ENCODE data around the gene SLC35G3. TPM values are rescaled to one million over a fixed set of nuclear protein-coding genes. Genes with fewer than 3 reads are reported as not detected.
"Not testable (repeated sequence)": the region's sequence is repeated elsewhere in the genome, so short reads cannot be mapped to it uniquely, and the experiment has no call there.

SLC35G3 gene
- total RNA-seq, 1 donor from 2014 or later: not detected

- no peak for DNase-seq (ENCODE audit: low spot score)
These were observed 16.5 kb upstream of the SLC35G3 start for GRCh38 chr17:35210741-35211140.

DNA sequence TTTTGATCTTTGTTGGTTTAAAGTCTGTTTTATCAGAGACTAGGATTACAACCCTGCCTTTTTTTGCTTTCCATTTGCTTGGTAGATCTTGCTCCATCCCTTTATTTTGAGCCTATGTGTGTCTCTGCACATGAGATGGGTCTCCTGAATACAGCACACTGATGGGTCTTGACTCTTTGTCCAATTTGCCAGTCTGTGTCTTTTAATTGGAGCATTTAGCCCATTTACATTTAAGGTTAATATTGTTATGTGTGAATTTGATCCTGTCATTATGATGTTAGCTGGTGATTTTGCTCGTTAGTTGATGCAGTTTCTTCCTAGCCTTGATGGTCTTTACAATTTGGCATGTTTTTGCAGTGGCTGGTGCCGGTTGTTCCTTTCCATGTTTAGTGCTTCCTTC lies 8.4 kb upstream of the SLC35G3 start:
- DNase-seq (ENCODE audit: low spot score): not testable (repeated sequence)

GRCh38 chr17:35195062-35195461 lies 869 bp upstream of the SLC35G3 start:
- DNase-seq (ENCODE audit: low spot score): not testable (repeated sequence)

DNA sequence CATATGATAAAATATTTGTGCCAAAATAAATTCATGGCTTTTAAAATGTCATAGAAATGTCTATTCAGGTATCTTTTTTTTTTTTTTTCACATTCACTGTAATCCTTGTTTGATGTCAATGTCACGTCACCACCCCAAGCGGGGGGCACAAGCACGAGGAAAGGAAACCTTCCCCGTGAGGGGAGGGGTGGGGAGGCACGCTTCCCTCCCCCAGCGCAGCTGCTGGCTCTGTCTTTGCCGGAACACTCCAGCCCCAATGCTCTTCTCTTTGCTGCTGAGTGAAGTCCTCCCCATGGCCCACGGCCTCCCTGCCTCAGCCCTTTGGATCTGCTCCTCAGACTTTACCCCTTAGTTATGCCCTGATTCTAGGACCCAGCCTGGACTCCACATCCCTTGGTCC lies 1.5 kb downstream of the SLC35G3 start:
- DNase-seq (ENCODE audit: low spot score): no peak

GRCh38 chr17:35191001-35191695 lies 3.0 kb downstream of the SLC35G3 start:
- DNase-seq (ENCODE audit: low spot score): no peak

GRCh38 chr17:35189291-35189690 lies 4.9 kb downstream of the SLC35G3 start:
- DNase-seq (ENCODE audit: low spot score): no peak

DNA sequence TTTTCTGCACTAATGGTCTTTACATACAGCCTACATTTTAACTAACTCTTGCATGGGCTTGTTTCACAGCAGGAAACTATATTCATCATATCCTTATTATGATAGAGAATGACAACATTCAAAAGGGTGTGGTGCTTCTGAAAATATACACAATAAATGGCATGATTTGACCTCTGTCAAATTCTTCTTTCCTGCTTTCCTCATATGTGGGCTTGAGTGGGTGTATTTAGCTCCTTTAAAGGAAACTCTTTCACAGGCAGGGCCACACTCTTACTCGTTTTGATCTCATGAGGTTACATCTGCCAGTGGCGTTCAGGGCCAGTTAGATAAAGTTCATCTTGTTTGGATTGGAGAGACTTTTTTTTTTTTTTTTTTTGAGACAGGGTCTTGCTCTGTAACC lies 6.1 kb downstream of the SLC35G3 start:
- DNase-seq (ENCODE audit: low spot score): no peak

DNA sequence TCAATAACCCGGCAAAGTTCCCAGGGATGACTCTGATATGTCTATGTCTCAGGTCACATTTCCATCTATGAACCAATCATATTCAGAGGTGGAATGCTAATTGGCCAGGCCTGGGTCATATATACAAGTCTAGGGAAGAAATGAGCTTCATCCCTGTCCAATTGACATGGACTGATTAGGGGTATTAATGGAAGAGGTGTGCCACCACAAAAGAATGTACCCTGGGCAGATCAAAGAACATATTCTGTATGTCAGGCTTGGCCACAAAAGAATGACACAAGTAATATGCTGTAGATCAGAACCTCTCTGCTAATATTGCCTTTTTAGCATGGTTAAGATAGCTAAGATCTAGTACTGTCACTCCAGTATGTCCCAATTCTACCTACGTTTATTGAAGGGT lies 6.7 kb downstream of the SLC35G3 start:
- no peak for DNase-seq (ENCODE audit: low spot score)

- no peak for DNase-seq (ENCODE audit: low spot score)
These were observed 8.3 kb downstream of the SLC35G3 start for GRCh38 chr17:35185849-35186248.

- DNase-seq (ENCODE audit: low spot score): no peak
These were observed 9.9 kb downstream of the SLC35G3 start for GRCh38 chr17:35184274-35184673.

DNA sequence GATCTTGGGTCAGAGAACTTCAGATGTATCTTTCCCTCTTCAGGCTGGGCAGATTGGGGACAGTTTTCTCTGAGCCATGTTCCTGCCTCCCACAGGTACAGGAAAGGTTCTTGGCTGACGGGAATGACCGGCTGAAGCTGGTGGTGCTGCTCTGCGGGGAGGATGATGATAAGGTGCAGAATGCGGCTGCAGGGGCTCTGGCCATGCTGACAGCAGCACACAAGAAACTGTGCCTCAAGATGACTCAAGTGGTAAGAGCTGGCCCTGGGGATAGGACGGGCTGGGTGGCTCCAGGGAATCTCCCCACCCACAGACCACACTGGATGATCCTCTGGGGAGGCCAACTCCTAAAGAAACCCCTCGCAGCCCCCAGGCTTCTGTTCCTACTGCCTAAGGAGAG lies 10.9 kb downstream of the SLC35G3 start:
- no peak for DNase-seq (ENCODE audit: low spot score)

DNA sequence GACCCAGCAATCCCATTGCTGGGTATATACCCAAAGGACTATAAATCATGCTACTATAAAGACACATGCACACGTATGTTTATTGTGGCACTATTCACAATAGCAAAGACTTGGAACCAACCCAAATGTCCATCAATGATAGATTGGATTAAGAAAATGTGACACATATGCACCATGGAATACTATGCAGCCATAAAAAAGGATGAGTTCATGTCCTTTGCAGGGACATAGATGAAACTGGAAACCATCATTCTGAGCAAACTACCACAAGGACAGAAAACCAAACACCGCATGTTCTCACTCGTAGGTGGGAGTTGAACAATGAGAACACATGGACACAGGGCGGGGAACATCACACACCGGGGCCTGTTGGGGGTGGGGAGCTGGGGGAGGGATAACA lies 14.8 kb downstream of the SLC35G3 start:
- not testable (repeated sequence) for DNase-seq (ENCODE audit: low spot score)

- no peak for DNase-seq (ENCODE audit: low spot score)
These were observed 17.3 kb downstream of the SLC35G3 start for GRCh38 chr17:35176897-35177296.

GRCh38 chr17:35175638-35176415 lies 18.4 kb downstream of the SLC35G3 start:
- DNase-seq (ENCODE audit: low spot score): no peak

DNA sequence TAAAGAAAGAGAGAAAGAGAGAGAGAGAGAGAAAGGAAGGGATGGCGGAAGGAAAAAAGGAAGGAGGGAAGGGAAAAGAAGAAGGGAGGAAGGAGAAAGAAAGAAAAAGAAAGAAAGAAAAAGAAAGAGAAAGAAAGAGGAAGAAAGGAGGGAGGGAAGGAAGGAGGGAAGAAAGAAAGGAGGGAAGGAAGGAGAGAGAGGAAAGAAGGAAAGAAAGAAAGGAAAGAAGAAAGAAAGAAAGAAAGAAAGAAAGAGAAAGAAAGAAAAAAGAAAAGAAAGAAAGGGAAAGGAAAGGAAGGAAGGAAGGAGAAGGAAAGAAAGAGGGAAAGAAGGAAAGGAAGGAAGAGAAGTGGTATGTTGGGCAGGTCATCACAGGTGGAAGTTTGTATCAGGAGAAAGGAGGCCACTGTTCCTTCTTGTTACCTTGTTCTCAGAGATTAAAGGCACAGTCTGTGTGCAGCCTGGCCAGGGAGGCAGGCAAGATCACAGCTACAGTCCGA lies 19.3 kb downstream of the SLC35G3 start:
- no peak for DNase-seq (ENCODE audit: low spot score)

DNA sequence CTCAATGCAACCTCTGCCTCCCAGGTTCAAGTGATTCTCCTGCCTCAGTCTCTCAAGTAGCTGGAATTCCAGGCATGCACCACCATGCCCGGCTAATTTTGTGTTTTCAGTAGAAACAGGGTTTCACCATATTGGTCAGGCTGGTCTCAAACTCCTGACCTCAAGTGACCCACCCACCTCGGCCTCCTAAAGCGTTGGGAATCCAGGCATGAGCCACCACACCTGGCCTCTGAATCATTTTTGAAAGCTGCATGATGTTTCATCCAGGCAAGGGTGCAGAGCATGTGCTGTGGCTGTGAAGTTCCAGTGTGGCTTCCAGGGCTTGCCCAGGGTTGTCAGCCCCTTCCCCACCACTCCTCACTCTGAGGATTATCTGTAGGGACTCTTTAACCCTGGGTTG lies 21.9 kb downstream of the SLC35G3 start:
- DNase-seq (ENCODE audit: low spot score): not testable (repeated sequence)

GRCh38 chr17:35171834-35172233 lies 22.4 kb downstream of the SLC35G3 start:
- no peak for DNase-seq (ENCODE audit: low spot score)

- no peak for DNase-seq (ENCODE audit: low spot score)
These were observed 23.0 kb downstream of the SLC35G3 start for GRCh38 chr17:35170968-35171771.

DNA sequence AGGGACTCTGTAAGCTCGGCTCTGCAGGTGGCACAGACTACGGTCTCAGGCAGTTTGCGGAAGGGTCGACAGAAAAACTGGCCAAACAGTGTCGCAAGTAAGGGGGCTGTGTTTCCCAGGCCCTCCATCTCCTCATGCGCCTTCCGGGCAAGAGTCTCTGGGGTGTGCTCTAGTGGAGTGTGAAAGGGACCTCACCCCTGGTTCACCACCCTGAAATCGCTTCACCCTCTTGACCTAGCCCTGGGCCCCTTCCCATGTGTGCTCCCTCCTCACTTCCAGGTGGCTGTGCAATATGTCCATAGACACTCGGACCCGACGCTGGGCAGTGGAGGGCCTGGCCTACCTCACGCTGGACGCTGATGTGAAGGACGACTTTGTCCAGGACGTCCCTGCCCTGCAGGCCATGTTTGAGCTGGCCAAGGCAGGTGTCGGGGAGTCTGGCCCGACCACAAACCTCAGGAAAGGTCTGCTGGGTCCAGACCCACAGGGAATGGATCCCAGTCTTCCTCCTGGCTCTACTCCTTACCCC lies 24.3 kb downstream of the SLC35G3 start:
- no peak for DNase-seq (ENCODE audit: low spot score)

DNA sequence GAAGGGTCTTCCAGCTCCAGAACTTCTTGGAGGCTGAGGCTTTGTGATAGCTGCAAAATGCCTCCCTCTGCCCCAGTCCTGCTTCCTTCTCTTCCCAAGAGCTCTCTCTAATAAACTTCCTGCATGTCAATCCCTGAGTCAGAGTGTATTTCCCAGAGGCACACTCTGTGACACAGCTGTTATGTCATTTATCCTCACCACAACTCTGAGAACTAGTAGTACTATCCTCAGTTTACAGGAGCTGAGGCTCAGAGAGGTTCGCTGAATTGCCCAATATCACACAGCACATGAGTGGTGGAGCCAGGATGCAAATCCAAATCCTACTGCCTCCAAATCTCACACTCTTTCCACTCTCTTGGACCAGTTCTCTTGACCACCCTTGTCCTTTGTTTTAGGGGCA lies 26.5 kb downstream of the SLC35G3 start:
- no peak for DNase-seq (ENCODE audit: low spot score)

DNA sequence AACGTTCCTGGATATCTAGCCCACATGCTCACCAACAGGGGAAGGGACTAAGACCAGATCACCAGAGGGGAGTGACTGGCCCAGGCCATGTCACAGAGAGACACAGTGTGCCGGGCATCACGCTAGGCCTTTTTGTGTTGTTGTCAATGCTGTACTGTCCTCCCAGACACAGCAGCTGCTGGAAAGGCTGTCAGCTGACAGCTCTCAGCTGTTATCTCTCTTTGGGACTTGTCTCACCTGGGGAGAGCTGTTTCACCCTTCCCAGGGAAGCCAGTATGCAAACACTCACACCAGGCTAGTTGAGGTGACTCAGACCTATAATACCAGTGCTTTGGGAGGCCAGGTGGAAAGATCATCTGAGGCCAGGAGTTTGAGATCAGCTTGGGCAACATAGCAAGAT lies 27.1 kb downstream of the SLC35G3 start:
- no peak for DNase-seq (ENCODE audit: low spot score)

GRCh38 chr17:35166526-35166925 lies 27.7 kb downstream of the SLC35G3 start:
- no peak for DNase-seq (ENCODE audit: low spot score)
